HL-60 (cell line): ENCODE data around the gene DNM3.

ENCODE experiments used
- DNase-seq, 2 experiments: peaks; one replicate each; pipeline ENCODE4 v3.0.0-alpha.2; 2010 to 2020; ENCODE audit warnings: low read depth in 1 of 2, low spot score in 1 of 2
- H3K27ac ChIP-seq: fragments of 250-450 bp; sonication (Bioruptor Pico); replicated peaks from 2 replicates; pipeline ENCODE4 v1.5.1; 2020; ENCODE audit warnings: mild to moderate bottlenecking, moderate library complexity
- H3K27me3 ChIP-seq: fragments of 250-450 bp; sonication (Bioruptor Pico); 2 replicates; pipeline ENCODE4 v1.5.1; 2021; ENCODE audit warnings: mild to moderate bottlenecking, moderate library complexity; ENCODE audit not compliant: insufficient read depth, poor library complexity, severe bottlenecking
- H3K4me3 ChIP-seq: replicated peaks from 2 replicates; pipeline ENCODE4 v1.5.1; 2011; ENCODE audit warnings: mild to moderate bottlenecking, control low read depth, low read length; ENCODE audit not compliant: insufficient read depth
- CTCF ChIP-seq: IDR thresholded peaks from one replicate; pipeline ENCODE4 v1.5.1; 2011; ENCODE audit warnings: low read length, control low read depth, inconsistent platforms; ENCODE audit not compliant: insufficient read depth
- GABPA ChIP-seq: IDR thresholded peaks from 2 replicates; pipeline ENCODE4 v1.6.1; 2012; ENCODE audit warnings: low read depth
- POLR2AphosphoS5 ChIP-seq: IDR thresholded peaks from 2 replicates; pipeline ENCODE4 v1.6.1; 2012; ENCODE audit warnings: low read depth
- SPI1 ChIP-seq: IDR thresholded peaks from 2 replicates; pipeline ENCODE4 v1.6.1; 2012; ENCODE audit warnings: low read depth, mild to moderate bottlenecking, borderline replicate concordance
- TF ChIP-seq, protein P1 (sequence below): IDR thresholded peaks from 2 replicates; pipeline ENCODE4 v1.6.1; 2012; ENCODE audit warnings: low read depth; ENCODE audit not compliant: insufficient replicate concordance

Gene DNM3

GRCh38 chr1:171860696-171861095, 19.4 kb downstream of the DNM3 start:
- DNase-seq, result no peak
- no peaks in the 10 kb centered on the region for H3K27me3 ChIP-seq
- TF ChIP-seq POLR2AphosphoS5 (no peak), SPI1 (no peak)
- TF ChIP-seq, protein P1, sequence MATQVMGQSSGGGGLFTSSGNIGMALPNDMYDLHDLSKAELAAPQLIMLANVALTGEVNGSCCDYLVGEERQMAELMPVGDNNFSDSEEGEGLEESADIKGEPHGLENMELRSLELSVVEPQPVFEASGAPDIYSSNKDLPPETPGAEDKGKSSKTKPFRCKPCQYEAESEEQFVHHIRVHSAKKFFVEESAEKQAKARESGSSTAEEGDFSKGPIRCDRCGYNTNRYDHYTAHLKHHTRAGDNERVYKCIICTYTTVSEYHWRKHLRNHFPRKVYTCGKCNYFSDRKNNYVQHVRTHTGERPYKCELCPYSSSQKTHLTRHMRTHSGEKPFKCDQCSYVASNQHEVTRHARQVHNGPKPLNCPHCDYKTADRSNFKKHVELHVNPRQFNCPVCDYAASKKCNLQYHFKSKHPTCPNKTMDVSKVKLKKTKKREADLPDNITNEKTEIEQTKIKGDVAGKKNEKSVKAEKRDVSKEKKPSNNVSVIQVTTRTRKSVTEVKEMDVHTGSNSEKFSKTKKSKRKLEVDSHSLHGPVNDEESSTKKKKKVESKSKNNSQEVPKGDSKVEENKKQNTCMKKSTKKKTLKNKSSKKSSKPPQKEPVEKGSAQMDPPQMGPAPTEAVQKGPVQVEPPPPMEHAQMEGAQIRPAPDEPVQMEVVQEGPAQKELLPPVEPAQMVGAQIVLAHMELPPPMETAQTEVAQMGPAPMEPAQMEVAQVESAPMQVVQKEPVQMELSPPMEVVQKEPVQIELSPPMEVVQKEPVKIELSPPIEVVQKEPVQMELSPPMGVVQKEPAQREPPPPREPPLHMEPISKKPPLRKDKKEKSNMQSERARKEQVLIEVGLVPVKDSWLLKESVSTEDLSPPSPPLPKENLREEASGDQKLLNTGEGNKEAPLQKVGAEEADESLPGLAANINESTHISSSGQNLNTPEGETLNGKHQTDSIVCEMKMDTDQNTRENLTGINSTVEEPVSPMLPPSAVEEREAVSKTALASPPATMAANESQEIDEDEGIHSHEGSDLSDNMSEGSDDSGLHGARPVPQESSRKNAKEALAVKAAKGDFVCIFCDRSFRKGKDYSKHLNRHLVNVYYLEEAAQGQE, result no peak
- no peak overlapping the region for H3K27ac ChIP-seq
- no peak overlapping the region for H3K4me3 ChIP-seq

- DNase-seq, result no peak
- Histone ChIP-seq H3K27ac (no peak overlapping the region), H3K27me3 (no peaks in the 10 kb centered on the region), H3K4me3 (no peak overlapping the region)
- no peak for TF ChIP-seq SPI1
- TF ChIP-seq POLR2AphosphoS5, result no peak
Measured at GRCh38 chr1:171863531-171863930, 22.2 kb downstream of the DNM3 start.

DNA sequence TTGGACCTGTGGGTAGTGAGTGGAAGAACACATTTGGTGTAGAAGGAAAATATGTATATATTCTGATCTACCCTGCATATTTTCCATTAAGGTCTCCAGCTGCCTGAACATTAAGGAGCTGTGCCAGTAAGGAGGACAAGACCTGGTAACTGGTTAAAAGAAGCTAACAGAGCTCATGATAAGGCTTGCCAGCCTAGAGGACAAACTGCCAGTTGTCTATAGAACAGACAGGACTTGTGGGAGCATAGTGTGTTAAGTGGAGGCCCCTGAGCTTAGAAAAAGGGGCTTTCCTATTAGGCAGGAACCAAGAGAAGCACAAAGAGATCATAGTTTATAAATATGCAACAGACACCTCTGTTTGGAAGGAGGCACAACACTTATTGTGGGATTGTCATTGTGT, 23.0 kb downstream of the DNM3 start:
- DNase-seq, result no peak
- TF ChIP-seq CTCF (no peak), GABPA (no peak), SPI1 (no peak)
- Histone ChIP-seq H3K27ac (no peak overlapping the region), H3K27me3 (no peaks in the 10 kb centered on the region), H3K4me3 (no peak overlapping the region)

- H3K27ac ChIP-seq, result no peak overlapping the region
- TF ChIP-seq CTCF, result no peak
- no peak for TF ChIP-seq GABPA
- TF ChIP-seq SPI1, result no peak
- TF ChIP-seq, protein P1, result no peak
- TF ChIP-seq POLR2AphosphoS5, result no peak
- H3K4me3 ChIP-seq, result no peak overlapping the region
- no peak for DNase-seq
- no peaks in the 10 kb centered on the region for H3K27me3 ChIP-seq
Measured at GRCh38 chr1:171865106-171865505, 23.8 kb downstream of the DNM3 start.

DNA sequence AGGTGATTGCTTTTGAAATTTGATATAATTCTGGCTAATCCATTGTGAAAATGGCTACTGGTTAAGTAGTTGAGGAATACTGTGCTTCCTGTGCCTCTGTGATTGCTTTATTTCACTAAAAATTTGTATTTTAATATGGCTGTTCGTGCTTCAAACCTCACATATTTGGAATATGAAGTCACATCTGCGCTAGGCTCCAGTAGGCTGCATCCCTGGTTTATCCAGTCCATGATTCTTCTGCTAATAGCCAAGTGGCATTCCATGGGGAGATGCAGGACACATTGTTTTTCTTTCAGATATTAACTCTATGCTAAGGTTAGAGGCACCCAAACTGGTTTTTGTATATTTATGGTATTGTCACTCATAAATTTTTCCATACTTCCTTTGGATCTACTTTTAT, 25.9 kb downstream of the DNM3 start:
- no peak for DNase-seq
- Histone ChIP-seq H3K27ac (no peak overlapping the region), H3K4me3 (no peak overlapping the region), H3K27me3 (no peaks in the 10 kb centered on the region)
- no peak for TF ChIP-seq SPI1
- TF ChIP-seq GABPA, result no peak
- no peak for TF ChIP-seq CTCF
- no peak for TF ChIP-seq POLR2AphosphoS5
- TF ChIP-seq, protein P1, result no peak
